Muscle of leg (tissue), 11 donors: ENCODE measurements around the gene TRPC4AP. TPM values are rescaled to one million over a fixed set of nuclear protein-coding genes. Genes with fewer than 3 reads are reported as not detected.
"Not testable (repeated sequence)": the region's sequence is repeated elsewhere in the genome, so short reads cannot be mapped to it uniquely, and the experiment has no call there.

Experiments
- DNase-seq: peaks from one replicate; pipeline ENCODE4 v3.0.0; 2013
- H3K27ac ChIP-seq: one replicate; pipeline ENCODE4 v1.5.1; 2013; ENCODE audit warnings: mild to moderate bottlenecking, low read length, control low read depth
- H3K27me3 ChIP-seq: one replicate; pipeline ENCODE4 v1.6.1; 2013; ENCODE audit warnings: low read length; ENCODE audit not compliant: control insufficient read depth, insufficient read depth
- H3K36me3 ChIP-seq: one replicate; pipeline ENCODE4 v1.6.1; 2013; ENCODE audit warnings: low read length; ENCODE audit not compliant: control insufficient read depth, insufficient read depth
- H3K4me1 ChIP-seq: one replicate; pipeline ENCODE4 v1.6.1; 2013; ENCODE audit warnings: low read length; ENCODE audit not compliant: control insufficient read depth, insufficient read depth
- H3K4me3 ChIP-seq: one replicate; pipeline ENCODE4 v1.5.1; 2013; ENCODE audit warnings: low read length, control low read depth
- H3K9me3 ChIP-seq: replicated peaks from 2 replicates; pipeline ENCODE4 v1.6.1; 2013; ENCODE audit warnings: low read depth, low read length; ENCODE audit not compliant: control insufficient read depth
- WGBS: methylation state at CpG from one replicate; pipeline ENCODE4 v1.1.5; 2013; ENCODE audit warnings: missing lambda C conversion rate; ENCODE audit not compliant: insufficient coverage; 5-methylcytosine and 5-hydroxymethylcytosine counted together
- polyA plus RNA-seq, 8 donors: library from polyadenylated mRNA; unstranded; fragments of 120-200 nt; gene quantifications; one replicate each; pipeline versions ENCODE4 v1.2.1 to v1.2.3, GENCODE V29; 2013; ENCODE audit warnings: inconsistent platforms in 1 of 8, low replicate concordance in 1 of 8; ENCODE audit not compliant: insufficient read length in 8 of 8, insufficient read depth in 1 of 8
- total RNA-seq: library from RNA; stranded (reverse); fragments of 120-200 nt; gene quantifications from one replicate; pipeline ENCODE4 v1.2.4, GENCODE V29; 2013

The TRPC4AP gene
- total and polyA plus RNA-seq, 9 donors, result 28.6 to 61.0 (median 56.5) TPM

DNA sequence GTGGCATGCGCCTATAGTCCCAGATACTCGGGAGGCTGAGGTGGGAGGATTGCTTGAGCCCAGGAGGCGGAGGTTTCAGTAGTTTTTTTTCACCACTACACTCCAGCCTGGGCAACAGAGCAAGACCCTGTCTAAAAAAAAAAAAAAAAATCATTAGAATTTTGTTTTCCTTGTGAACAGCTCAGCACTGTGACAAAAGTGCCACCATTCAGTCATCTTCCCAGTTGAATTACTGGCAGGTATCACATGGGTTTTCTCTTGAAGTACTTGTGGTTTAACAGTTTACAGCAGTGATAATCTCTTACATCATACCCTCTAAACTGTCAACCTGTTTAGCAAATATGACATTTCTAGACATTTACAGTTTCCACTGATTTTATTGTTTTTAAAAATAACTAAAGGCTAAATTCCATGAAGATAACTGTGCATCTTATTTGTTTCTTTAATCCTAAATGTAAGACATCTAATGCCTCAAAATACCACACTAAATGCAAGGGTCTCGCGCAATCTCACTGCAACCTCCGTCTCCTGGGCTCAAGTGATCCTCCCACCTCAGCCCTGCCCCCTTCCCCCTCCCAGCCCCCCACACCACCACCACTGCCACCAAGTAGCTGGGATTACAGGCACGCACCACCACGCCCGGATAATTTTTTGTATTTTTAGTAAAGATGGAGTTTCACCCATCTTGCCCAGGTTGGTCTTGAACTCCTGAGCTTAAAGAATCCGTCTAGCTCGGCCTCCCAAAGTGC, 7.0 kb downstream of the TRPC4AP start:
- Histone ChIP-seq H3K36me3 (peaks cover 9% of the 10 kb centered on the region), H3K9me3 (no peaks in the 10 kb centered on the region), H3K4me1 (no peaks in the 10 kb centered on the region), H3K4me3 (no peak overlapping the region), H3K27me3 (no peaks in the 10 kb centered on the region), H3K27ac (no peak overlapping the region)
- no peak for DNase-seq
- WGBS, result 100% methylated on average over 3 of the region's 11 CpGs

DNA sequence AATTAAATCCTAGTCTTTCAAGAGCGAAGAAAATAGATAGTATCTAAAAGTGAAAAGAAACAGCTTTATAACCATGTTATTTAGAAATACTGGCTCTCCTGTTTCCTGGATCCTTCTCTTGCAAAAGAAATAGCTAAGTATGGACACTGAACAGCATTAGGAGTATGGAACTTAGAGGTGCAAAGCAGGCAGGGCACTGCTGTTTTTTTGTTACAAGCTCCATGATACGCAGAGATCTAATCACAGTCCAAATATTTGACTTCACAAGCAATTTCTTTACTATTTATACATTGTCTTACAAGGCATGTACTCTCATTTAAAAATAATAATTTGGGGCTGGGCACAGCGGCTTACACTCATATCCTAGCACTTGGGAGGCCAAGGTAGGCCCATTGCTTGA, 7.6 kb downstream of the TRPC4AP start:
- no peaks in the 10 kb centered on the region for H3K4me1 ChIP-seq
- WGBS, result no CpG with 5 or more reads among the region's 3 CpGs
- no peak for DNase-seq

DNA sequence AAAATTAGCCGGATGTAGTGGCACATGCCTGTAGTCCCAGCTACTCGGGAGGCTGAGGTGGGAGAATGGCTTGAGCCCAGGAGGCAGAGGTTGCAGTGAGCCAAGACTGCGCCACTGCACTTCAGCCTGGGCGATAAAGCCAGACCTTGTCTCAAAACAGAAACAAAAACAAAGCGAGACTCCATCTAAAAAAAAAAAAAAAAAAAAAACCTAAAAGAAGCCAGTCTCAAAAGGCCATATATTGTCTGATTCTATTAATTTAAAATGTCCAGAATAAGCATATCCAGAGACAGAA, 12.3 kb downstream of the TRPC4AP start:
- WGBS, result no CpG with 5 or more reads among the region's 5 CpGs
- not testable (repeated sequence) for DNase-seq, H3K9me3 ChIP-seq, H3K4me3 ChIP-seq, H3K4me1 ChIP-seq, H3K27me3 ChIP-seq, H3K27ac ChIP-seq
- peaks cover 15% of the 10 kb centered on the region for H3K36me3 ChIP-seq

More for the DNA sequence above, 7.6 kb downstream of the TRPC4AP start:
- no peaks in the 10 kb centered on the region for H3K27me3 ChIP-seq
- no peaks in the 10 kb centered on the region for H3K9me3 ChIP-seq
- H3K4me3 ChIP-seq, result no peak overlapping the region
- H3K36me3 ChIP-seq, result peaks cover 9% of the 10 kb centered on the region
- no peak overlapping the region for H3K27ac ChIP-seq

DNA sequence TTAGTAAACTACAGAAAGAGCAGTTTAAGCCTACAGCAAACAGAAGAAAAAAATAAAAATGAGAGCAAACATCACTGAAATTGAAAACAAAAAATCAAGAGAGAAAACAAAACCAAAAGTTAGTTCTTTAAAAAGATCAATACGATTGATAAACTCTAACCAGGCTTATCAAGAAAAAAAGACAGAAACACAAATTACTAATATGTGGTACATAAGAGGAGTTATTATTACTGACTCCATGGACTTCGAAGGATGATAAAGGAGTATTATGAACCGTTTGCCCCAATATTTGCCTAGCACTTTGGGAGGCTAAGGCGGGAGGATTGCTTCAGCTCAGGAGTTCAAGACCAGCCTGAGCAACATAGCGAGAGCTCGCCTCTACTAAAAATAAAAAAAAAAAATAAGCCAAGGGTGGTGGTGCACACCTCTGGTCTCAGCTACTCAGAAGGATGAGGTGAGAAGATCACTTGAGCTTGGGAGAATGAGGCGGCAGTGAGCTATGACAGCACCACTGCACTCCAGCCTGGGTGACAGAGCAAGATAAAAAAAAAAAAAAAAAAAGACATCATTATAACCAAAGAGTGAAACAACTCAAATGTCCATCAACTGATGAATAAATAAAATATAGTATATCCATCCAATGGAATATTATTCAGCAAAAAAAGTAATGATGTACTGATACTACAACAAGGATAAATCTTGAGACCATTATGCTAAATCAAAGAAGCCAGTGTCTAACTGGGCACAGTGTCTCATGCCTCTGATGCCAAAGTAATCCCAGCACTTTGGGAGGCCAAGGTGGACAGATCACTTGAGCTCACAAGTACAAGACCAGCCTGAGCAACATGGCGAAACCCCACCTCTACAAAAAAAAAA, 12.9 kb downstream of the TRPC4AP start:
- Histone ChIP-seq H3K4me3 (no peak overlapping the region), H3K36me3 (peaks cover 15% of the 10 kb centered on the region), H3K27me3 (no peaks in the 10 kb centered on the region), H3K9me3 (peaks cover 2% of the 10 kb centered on the region), H3K4me1 (no peaks in the 10 kb centered on the region), H3K27ac (no peak overlapping the region)
- DNase-seq, result no peak
- no CpG with 5 or more reads among the region's 8 CpGs for WGBS

DNA sequence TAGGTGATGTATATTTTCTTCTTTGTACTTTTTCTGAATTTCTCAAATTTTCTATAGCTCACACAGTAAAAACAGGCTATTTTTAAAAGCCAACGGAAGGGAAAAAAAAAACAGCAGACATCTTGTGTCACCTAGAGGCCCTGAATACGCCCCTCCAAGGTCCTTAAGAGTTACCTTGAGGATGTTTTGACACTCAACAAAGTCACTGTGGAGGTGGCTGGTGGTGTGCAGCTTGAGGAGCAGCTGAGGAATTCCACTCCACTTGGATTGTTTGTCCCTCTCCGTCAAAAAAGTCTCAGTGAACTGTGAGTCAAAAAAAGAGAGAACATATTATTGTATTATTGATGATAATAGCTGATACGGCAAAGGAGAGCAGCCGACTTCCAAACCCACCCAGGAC, 14.7 kb downstream of the TRPC4AP start:
- no peak overlapping the region for H3K4me3 ChIP-seq
- H3K9me3 ChIP-seq, result peaks cover 4% of the 10 kb centered on the region
- H3K36me3 ChIP-seq, result peaks cover 15% of the 10 kb centered on the region
- no peak overlapping the region for H3K27ac ChIP-seq
- 100% methylated on average over 1 of the region's 5 CpGs for WGBS
- no peaks in the 10 kb centered on the region for H3K27me3 ChIP-seq
- no peaks in the 10 kb centered on the region for H3K4me1 ChIP-seq
- DNase-seq, result no peak

DNA sequence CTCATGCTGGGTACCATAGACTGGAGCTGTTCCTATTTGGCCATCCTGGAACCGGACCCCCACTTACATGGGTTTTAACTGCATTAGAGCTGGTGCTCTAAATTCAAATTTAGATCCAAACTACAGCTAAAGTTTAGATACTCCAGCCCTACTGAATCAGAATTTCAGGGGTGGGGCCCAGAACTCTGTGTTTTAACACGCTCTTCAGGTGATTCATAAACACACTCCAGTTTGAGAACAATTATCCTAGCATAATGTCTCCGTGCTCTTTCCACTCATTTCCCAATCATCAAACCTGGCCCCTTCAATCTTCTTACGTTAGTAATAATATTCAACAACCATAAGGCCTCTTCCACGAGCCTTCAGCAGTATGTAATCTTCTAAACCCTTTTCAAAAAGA, 15.3 kb downstream of the TRPC4AP start:
- no peak for DNase-seq
- Histone ChIP-seq H3K9me3 (peaks cover 4% of the 10 kb centered on the region), H3K36me3 (peaks cover 15% of the 10 kb centered on the region), H3K4me1 (no peaks in the 10 kb centered on the region), H3K4me3 (no peak overlapping the region), H3K27ac (no peak overlapping the region), H3K27me3 (no peaks in the 10 kb centered on the region)
- 100% methylated on average over 3 of the region's 5 CpGs for WGBS

DNA sequence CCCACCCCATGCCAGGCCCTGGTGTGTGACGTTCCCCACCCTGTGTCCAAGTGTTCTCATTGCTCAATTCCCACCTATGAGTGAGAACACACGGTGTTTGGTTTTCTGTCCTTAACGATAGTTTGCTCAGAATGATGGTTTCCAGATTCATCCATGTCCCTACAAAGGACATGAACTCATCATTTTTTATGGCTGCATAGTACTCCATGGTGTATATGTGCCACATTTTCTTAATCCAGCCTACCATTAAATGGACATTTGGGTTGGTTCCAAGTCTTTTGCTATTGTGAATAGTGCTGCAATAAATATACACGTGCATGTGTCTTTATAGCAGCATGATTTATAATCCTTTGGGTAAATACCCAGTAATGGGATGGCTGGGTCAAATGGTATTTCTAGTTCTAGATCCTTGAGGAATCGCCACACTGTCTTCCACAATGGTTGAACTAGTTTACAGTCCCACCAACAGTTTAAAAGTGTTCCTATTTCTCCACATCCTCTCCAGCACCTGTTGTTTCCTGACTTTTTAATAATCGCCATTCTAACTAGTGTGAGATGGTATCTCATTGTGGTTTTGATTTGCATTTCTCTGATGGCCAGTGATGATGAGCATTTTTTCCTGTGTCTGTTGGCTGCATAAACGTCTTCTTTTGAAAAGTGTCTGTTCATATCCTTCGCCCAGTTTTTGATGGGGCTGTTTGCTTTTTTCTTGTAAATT, 21.0 kb downstream of the TRPC4AP start:
- not testable (repeated sequence) for H3K27ac ChIP-seq, H3K9me3 ChIP-seq, DNase-seq, H3K4me3 ChIP-seq, H3K36me3 ChIP-seq, H3K27me3 ChIP-seq, H3K4me1 ChIP-seq
- WGBS, result no CpG with 5 or more reads among the region's 8 CpGs

DNA sequence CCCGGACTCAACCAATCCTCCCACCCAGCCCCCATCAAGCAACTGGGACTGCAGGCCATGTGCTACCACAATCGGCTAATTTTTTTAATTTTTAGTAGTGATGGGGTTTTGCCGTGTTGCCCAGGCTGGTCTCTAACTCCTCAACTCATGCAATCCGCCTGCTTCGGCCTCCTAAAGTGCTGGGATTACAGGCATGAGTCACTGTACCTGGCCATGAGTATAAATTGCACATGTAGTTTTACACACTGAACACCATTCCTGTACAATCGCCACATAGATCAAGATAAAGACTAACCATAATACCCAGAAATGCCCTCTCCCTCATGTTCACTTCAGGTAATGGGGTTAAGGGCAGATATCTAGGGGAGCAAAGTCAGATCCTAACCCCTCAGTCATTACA, 26.4 kb downstream of the TRPC4AP start:
- DNase-seq, result no peak
- H3K27me3 ChIP-seq, result no peaks in the 10 kb centered on the region
- peaks cover 7% of the 10 kb centered on the region for H3K36me3 ChIP-seq
- H3K27ac ChIP-seq, result no peak overlapping the region
- H3K4me1 ChIP-seq, result no peaks in the 10 kb centered on the region
- 91% methylated on average over 3 of the region's 6 CpGs for WGBS
- no peaks in the 10 kb centered on the region for H3K9me3 ChIP-seq
- H3K4me3 ChIP-seq, result no peak overlapping the region

DNA sequence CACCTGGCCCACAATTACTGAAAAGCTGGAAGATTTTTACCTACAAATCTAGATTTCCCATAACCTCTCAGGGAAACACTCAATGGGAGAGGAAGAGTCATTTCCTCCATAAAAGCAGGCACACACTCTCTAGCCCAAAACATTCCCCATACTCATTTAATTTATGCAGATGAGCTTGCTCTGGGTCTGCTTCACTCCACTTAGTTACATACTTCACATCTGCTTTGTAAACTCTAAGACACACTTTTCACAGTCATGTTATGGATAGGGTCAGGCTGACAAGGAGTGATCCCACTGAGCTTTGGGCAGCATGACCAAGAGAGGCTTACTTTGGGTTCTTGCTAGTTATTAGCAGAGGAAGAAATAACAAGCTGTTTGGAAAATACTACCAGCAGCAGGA, 27.4 kb downstream of the TRPC4AP start:
- no peaks in the 10 kb centered on the region for H3K9me3 ChIP-seq
- no peak overlapping the region for H3K27ac ChIP-seq
- peaks cover 7% of the 10 kb centered on the region for H3K36me3 ChIP-seq
- H3K27me3 ChIP-seq, result no peaks in the 10 kb centered on the region
- H3K4me1 ChIP-seq, result no peaks in the 10 kb centered on the region
- H3K4me3 ChIP-seq, result no peak overlapping the region
- no peak for DNase-seq

DNA sequence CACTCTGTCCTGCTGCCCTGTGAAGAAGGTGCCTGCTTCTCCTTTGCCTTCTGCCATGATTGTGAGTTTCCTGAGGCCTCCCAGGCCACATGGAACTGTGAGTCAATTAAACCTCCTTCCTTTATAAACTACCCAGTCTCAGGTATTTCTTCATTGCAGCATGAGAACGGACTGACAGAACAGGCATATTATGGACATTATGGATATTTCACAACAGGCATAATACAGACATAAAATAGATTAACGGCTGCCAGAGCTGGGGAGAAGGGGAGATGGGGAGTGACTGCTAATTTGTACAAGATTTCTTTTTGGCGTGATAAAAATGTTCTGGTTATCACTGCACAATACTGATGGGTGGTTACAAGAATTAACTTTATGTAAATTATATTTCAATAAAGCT, 29.4 kb downstream of the TRPC4AP start:
- Histone ChIP-seq H3K27me3 (no peaks in the 10 kb centered on the region), H3K36me3 (peaks cover 8% of the 10 kb centered on the region), H3K4me3 (no peak overlapping the region), H3K9me3 (no peaks in the 10 kb centered on the region), H3K27ac (no peak overlapping the region), H3K4me1 (no peaks in the 10 kb centered on the region)
- no peak for DNase-seq
- no CpG with 5 or more reads among the region's 3 CpGs for WGBS
